Myocyte (in vitro differentiated cells): ENCODE results near the gene TWSG1. TPM values are rescaled to one million over a fixed set of nuclear protein-coding genes. Genes with fewer than 3 reads are reported as not detected.
"Not testable (repeated sequence)": the region's sequence is repeated elsewhere in the genome, so short reads cannot be mapped to it uniquely, and the experiment has no call there.

Experiments used
- DNase-seq: peaks from one replicate; pipeline ENCODE4 v3.0.0-alpha.2; 2012; ENCODE audit warnings: low read depth
- total RNA-seq: library from RNA; depleted of rRNA; stranded (reverse); fragments of >200 nt; gene quantifications from 2 replicates; pipeline ENCODE4 v1.2.3, GENCODE V29; 2014

The TWSG1 gene
- total RNA-seq, 1 donor from 2014 or later = 84.2 TPM

- no peak for DNase-seq
Observed at GRCh38 chr18:9422816-9423519, 88.4 kb downstream of the TWSG1 start.

- DNase-seq = not testable (repeated sequence)
Observed at GRCh38 chr18:9423648-9424047, 89.1 kb downstream of the TWSG1 start.

GRCh38 chr18:9424235-9424634 is 89.7 kb downstream of the TWSG1 start:
- not testable (repeated sequence) for DNase-seq

- no peak for DNase-seq
Observed at GRCh38 chr18:9426753-9427152, 92.2 kb downstream of the TWSG1 start.

- no peak for DNase-seq
Observed at GRCh38 chr18:9428301-9428706, 93.7 kb downstream of the TWSG1 start.

GRCh38 chr18:9428862-9429661 is 94.5 kb downstream of the TWSG1 start:
- no peak for DNase-seq

- no peak for DNase-seq
Observed at GRCh38 chr18:9429662-9429993, 95.1 kb downstream of the TWSG1 start.

GRCh38 chr18:9430315-9430714 is 95.7 kb downstream of the TWSG1 start:
- not testable (repeated sequence) for DNase-seq

GRCh38 chr18:9431296-9431695 is 96.7 kb downstream of the TWSG1 start:
- DNase-seq = no peak

- DNase-seq = not testable (repeated sequence)
Observed at GRCh38 chr18:9433122-9433521, 98.5 kb downstream of the TWSG1 start.

- no peak for DNase-seq
Observed at GRCh38 chr18:9433671-9434121, 99.1 kb downstream of the TWSG1 start.

GRCh38 chr18:9434122-9434701 is 99.6 kb downstream of the TWSG1 start:
- DNase-seq = no peak

- no peak for DNase-seq
Observed at GRCh38 chr18:9435041-9435440, 100.5 kb downstream of the TWSG1 start.

- DNase-seq = no peak
Observed at GRCh38 chr18:9436206-9436929, 101.8 kb downstream of the TWSG1 start.

- DNase-seq = peak; percentile 22
Observed at GRCh38 chr18:9437021-9437437, 102.5 kb downstream of the TWSG1 start.

- DNase-seq = no peak
Observed at GRCh38 chr18:9437672-9438071, 103.1 kb downstream of the TWSG1 start.

GRCh38 chr18:9441061-9441460 is 106.5 kb downstream of the TWSG1 start:
- no peak for DNase-seq

GRCh38 chr18:9444549-9444948 is 110.0 kb downstream of the TWSG1 start:
- DNase-seq = no peak

- DNase-seq = no peak
Observed at GRCh38 chr18:9446839-9447238, 112.3 kb downstream of the TWSG1 start.

- no peak for DNase-seq
Observed at GRCh38 chr18:9447334-9447733, 112.8 kb downstream of the TWSG1 start.

- DNase-seq = no peak
Observed at GRCh38 chr18:9449600-9450414, 115.2 kb downstream of the TWSG1 start.
